Panc1 (cell line): ENCODE measurements around the gene LYRM1.

Experiments
- CTCF ChIP-seq: fragments of 450-650 bp; IDR thresholded peaks from 2 replicates; pipeline ENCODE4 v1.5.1; 2017; ENCODE audit warnings: mild to moderate bottlenecking
- POLR2AphosphoS5 ChIP-seq: IDR thresholded peaks from 2 replicates; pipeline ENCODE4 v1.6.1; 2012; ENCODE audit warnings: mild to moderate bottlenecking, low read depth, low read length, moderate library complexity
- REST ChIP-seq, 2 experiments: IDR thresholded peaks; 2 replicates each; pipeline ENCODE4 v1.6.1; 2011 to 2012; ENCODE audit warnings: low read depth in 2 of 2, control low read depth in 1 of 2, low read length in 1 of 2, mild to moderate bottlenecking in 1 of 2, moderate library complexity in 1 of 2; ENCODE audit not compliant: insufficient read depth in 1 of 2
- SIN3A ChIP-seq: IDR thresholded peaks from 2 replicates; pipeline ENCODE4 v1.6.1; 2012; ENCODE audit warnings: low read depth, mild to moderate bottlenecking, low read length, moderate library complexity, borderline replicate concordance; ENCODE audit not compliant: insufficient read depth
- TCF7L2 ChIP-seq: IDR thresholded peaks from 2 replicates; pipeline ENCODE4 v1.6.1; 2011; ENCODE audit warnings: mild to moderate bottlenecking, low read depth, low read length, inconsistent platforms

- no peak for TF ChIP-seq POLR2AphosphoS5
- TF ChIP-seq CTCF = no peak
- no peak for TF ChIP-seq REST (IDR thresholded peaks at IDR 0.05; ENCODE audit: insufficient read depth in 1 of 2, low read depth in 2 of 2, low read length in 1 of 2)
- no peak for TF ChIP-seq SIN3A
- TF ChIP-seq TCF7L2 = no peak
These were observed 37.2 kb downstream of the LYRM1 start for GRCh38 chr16:20937736-20938135.
